SK-N-SH (cell line): Measurements from ENCODE around the gene MRPL49. TPM values are rescaled to one million over a fixed set of nuclear protein-coding genes. Genes with fewer than 3 reads are reported as not detected.

Source experiments
- CTCF ChIA-PET: fragments of 300-600, 350-600 bp; formaldehyde crosslinking; extraction: SDS; loops from one replicate; lab custom pipeline; 2021; lab: Yijun Ruan, JAX
- POLR2A ChIA-PET: fragments of 350-600 bp; sonication (Branson Sonifier 250); formaldehyde crosslinking; extraction: SDS; loops from one replicate; lab custom pipeline; 2020; ENCODE audit warnings: antibody characterized with exemption, inconsistent platforms; lab: Yijun Ruan, JAX
- DNase-seq: peaks from one replicate; pipeline ENCODE4 v3.0.0; 2012
- H2AFZ ChIP-seq: fragments of 200-600 bp; sonication (generic); 2 replicates; pipeline ENCODE4 v1.8.1; 2016; ENCODE audit warnings: antibody characterized with exemption, mild to moderate bottlenecking, low read depth
- H3F3A ChIP-seq: fragments of 200-600 bp; sonication (generic); replicated peaks from 2 replicates; pipeline ENCODE3; 2016; ENCODE audit warnings: antibody characterized with exemption, mild to moderate bottlenecking; ENCODE audit not compliant: insufficient read depth
- H3K27ac ChIP-seq, 2 experiments: fragments of 200-500 bp in 1 of 2; fragments of 200-600 bp in 1 of 2; sonication (Bioruptor generic) in 1 of 2; sonication (generic), shearing (Covaris generic) in 1 of 2; 2 replicates each; pipeline versions ENCODE4 v1.5.1 to v1.6.1; 2014 to 2016; ENCODE audit warnings: low read depth in 2 of 2, inconsistent platforms in 1 of 2, low read length in 1 of 2, mild to moderate bottlenecking in 1 of 2, mixed read lengths in 1 of 2
- H3K27me3 ChIP-seq: fragments of 200-600 bp; sonication (generic), shearing (Covaris generic); 2 replicates; pipeline ENCODE4 v1.6.1; 2016; ENCODE audit warnings: mixed run types; ENCODE audit not compliant: insufficient read depth
- H3K36me3 ChIP-seq, 2 experiments: fragments of 200-500 bp in 1 of 2; fragments of 200-600 bp in 1 of 2; sonication (Bioruptor generic) in 1 of 2; sonication (generic) in 1 of 2; replicated peaks in 1 of 2; 2 replicates each; pipeline versions ENCODE3 to v1.5.1; 2014 to 2016; ENCODE audit warnings: low read length in 1 of 2, mild to moderate bottlenecking in 1 of 2; ENCODE audit not compliant: insufficient read depth in 2 of 2, control insufficient read depth in 1 of 2
- H3K4me1 ChIP-seq, 2 experiments: fragments of 200-500 bp in 1 of 2; fragments of 200-600 bp in 1 of 2; sonication (Bioruptor generic) in 1 of 2; sonication (generic), shearing (Covaris generic) in 1 of 2; 2 replicates each; pipeline versions ENCODE4 v1.5.1 to v1.6.1; 2014 to 2016; ENCODE audit warnings: low read depth in 1 of 2, low read length in 1 of 2, mixed run types in 1 of 2; ENCODE audit not compliant: insufficient read depth in 2 of 2, control insufficient read depth in 1 of 2
- H3K4me2 ChIP-seq: fragments of 200-600 bp; sonication (generic), shearing (Covaris generic); 2 replicates; pipeline ENCODE4 v1.6.1; 2017; ENCODE audit warnings: mixed run types
- H3K4me3 ChIP-seq, 2 experiments: fragments of 200-500 bp in 1 of 2; fragments of 200-600 bp in 1 of 2; sonication (Bioruptor generic) in 1 of 2; sonication (generic), shearing (Covaris generic) in 1 of 2; 2 replicates each; pipeline versions ENCODE4 v1.5.1 to v1.8.1; 2014 to 2016; ENCODE audit warnings: low read depth in 2 of 2, inconsistent platforms in 1 of 2, low read length in 1 of 2, mild to moderate bottlenecking in 1 of 2, mixed read lengths in 1 of 2, moderate library complexity in 1 of 2
- H3K79me2 ChIP-seq: fragments of 200-600 bp; sonication (generic); 2 replicates; pipeline ENCODE4 v1.8.1; 2017; ENCODE audit warnings: mild to moderate bottlenecking; ENCODE audit not compliant: insufficient read depth
- H3K9ac ChIP-seq: fragments of 200-600 bp; sonication (generic); 2 replicates; pipeline ENCODE4 v1.6.1; 2017; ENCODE audit warnings: mixed run types
- H3K9me2 ChIP-seq: fragments of 200-600 bp; sonication (generic); 2 replicates; pipeline ENCODE4 v1.6.1; 2017; ENCODE audit warnings: mixed run types
- H3K9me3 ChIP-seq: fragments of 200-600 bp; sonication (generic); 2 replicates; pipeline ENCODE4 v1.6.1; 2017; ENCODE audit warnings: mixed run types, mild to moderate bottlenecking, moderate library complexity
- H4K20me1 ChIP-seq: fragments of 200-600 bp; sonication (generic); 2 replicates; pipeline ENCODE4 v1.6.1; 2017; ENCODE audit warnings: mild to moderate bottlenecking, mixed run types; ENCODE audit not compliant: insufficient read depth
- EZH2phosphoT487 ChIP-seq: fragments of 200-600 bp; sonication (generic); IDR thresholded peaks from 2 replicates; pipeline ENCODE4 v1.6.1; 2017; ENCODE audit warnings: low read depth, mixed run types, mild to moderate bottlenecking, antibody characterized with exemption, moderate library complexity, borderline replicate concordance
- FOSL2 ChIP-seq: IDR thresholded peaks from 2 replicates; pipeline ENCODE4 v1.4.0; 2012; ENCODE audit warnings: low read depth, mild to moderate bottlenecking, moderate library complexity, borderline replicate concordance
- FOXM1 ChIP-seq: IDR thresholded peaks from 2 replicates; pipeline ENCODE4 v1.4.0; 2012; ENCODE audit warnings: low read depth, mild to moderate bottlenecking
- GABPA ChIP-seq: IDR thresholded peaks from 2 replicates; pipeline ENCODE4 v1.4.0; 2012; ENCODE audit warnings: low read depth, mild to moderate bottlenecking
- IRF3 ChIP-seq: fragments of 150-350 bp; IDR thresholded peaks from 2 replicates; pipeline ENCODE4 v1.6.1; 2016; ENCODE audit warnings: mild to moderate bottlenecking, low read depth, low read length
- JUND ChIP-seq: IDR thresholded peaks from 2 replicates; pipeline ENCODE4 v1.4.0; 2012
- MEF2A ChIP-seq: IDR thresholded peaks from 2 replicates; pipeline ENCODE4 v1.4.0; 2012; ENCODE audit warnings: low read depth, borderline replicate concordance
- POLR2AphosphoS5 ChIP-seq: IDR thresholded peaks from 2 replicates; pipeline ENCODE4 v1.6.1; 2012; ENCODE audit warnings: low read depth, low read length
- RCOR1 ChIP-seq: fragments of 150-350 bp; IDR thresholded peaks from 2 replicates; pipeline ENCODE4 v1.6.1; 2017; ENCODE audit warnings: antibody characterized with exemption, low read length
- RXRA ChIP-seq: IDR thresholded peaks from 2 replicates; pipeline ENCODE4 v1.4.0; 2012; ENCODE audit warnings: low read depth, mild to moderate bottlenecking, borderline replicate concordance
- SIN3A ChIP-seq: IDR thresholded peaks from 2 replicates; pipeline ENCODE4 v1.6.1; 2012; ENCODE audit warnings: low read depth, mild to moderate bottlenecking, low read length, moderate library complexity, borderline replicate concordance
- SMC3 ChIP-seq: IDR thresholded peaks from 2 replicates; pipeline ENCODE4 v1.6.1; 2012; ENCODE audit warnings: low read depth, low read length, improper control_type of control experiment
- USF1 ChIP-seq: IDR thresholded peaks from 2 replicates; pipeline ENCODE4 v1.4.0; 2012; ENCODE audit warnings: low read depth, borderline replicate concordance
- YY1 ChIP-seq: IDR thresholded peaks from 2 replicates; pipeline ENCODE4 v1.4.0; 2012; ENCODE audit warnings: low read depth, mild to moderate bottlenecking
- WGBS: methylation state at CpG from one replicate; pipeline ENCODE4 v1.1.6; 2017; ENCODE audit warnings: low lambda C conversion rate; 5-methylcytosine and 5-hydroxymethylcytosine counted together
- polyA plus RNA-seq, 3 experiments: library from polyadenylated mRNA; depleted of rRNA; stranded (reverse); fragments of >200 nt; gene quantifications; 2 replicates each; pipeline ENCODE4 v1.2.3, GENCODE V29; 2012

MRPL49 gene
- polyA plus RNA-seq, 1 of the 3 experiments (the other 2 are of a cell fraction), result 56.7 TPM

GRCh38 chr11:65131895-65132237 lies 9.7 kb downstream of the MRPL49 start:
- no peak overlapping the region for H3K4me2 ChIP-seq
- H3K4me1 ChIP-seq, result peaks cover 0 to 28% of the 10 kb centered on the region in 2 experiments; a peak in 2 of 4 replicates
- no peak overlapping the region for H3K9ac ChIP-seq
- no peak overlapping the region for H3K27ac ChIP-seq
- 95% methylated on average over 5 of the region's 6 CpGs for WGBS
- H3K27me3 ChIP-seq, result no peaks in the 10 kb centered on the region
- H4K20me1 ChIP-seq, result no peaks in the 10 kb centered on the region; the same call in 1 of the 2 replicates
- no peak overlapping the region for H3K4me3 ChIP-seq
- TF ChIP-seq EZH2phosphoT487, result no peak
- no peak for TF ChIP-seq FOXM1
- TF ChIP-seq GABPA, result no peak
- H3F3A ChIP-seq, result peaks cover 9% of the 10 kb centered on the region
- POLR2A ChIA-PET, result interaction anchor here (1.1 to 1.4 kb wide), 2 partner anchors 10 to 14 kb away, joined by 3 to 8 read pairs; partner anchors contain the start of genes FAU, MRPL49 and ZNHIT2
- H3K9me2 ChIP-seq, result no peaks in the 10 kb centered on the region
- H2AFZ ChIP-seq, result no peak overlapping the region
- no peak for DNase-seq
- H3K9me3 ChIP-seq, result no peaks in the 10 kb centered on the region
- peaks cover 28% of the 10 kb centered on the region; the same call in 1 of the 2 replicates for H3K79me2 ChIP-seq
- peaks cover 19 to 54% of the 10 kb centered on the region in 2 experiments for H3K36me3 ChIP-seq
- CTCF ChIA-PET, result interaction anchor here (2.4 to 4.3 kb wide), 3 partner anchors 15 to 22 kb away, joined by 6 to 23 read pairs (median 22); partner anchors contain the start of genes TM7SF2 and ZNHIT2

GRCh38 chr11:65132238-65132987 lies 10.3 kb downstream of the MRPL49 start:
- no peak for TF ChIP-seq JUND
- Histone ChIP-seq H3K27ac (no peak overlapping the region), H3F3A (peaks cover 3% of the 10 kb centered on the region), H3K79me2 (peaks cover 28% of the 10 kb centered on the region; the same call in 1 of the 2 replicates), H3K4me1 (peaks cover 0 to 28% of the 10 kb centered on the region in 2 experiments; a peak in 2 of 4 replicates), H3K4me3 (peak overlapping the region in 1 of 2 experiments; percentile 96; a peak in 1 of 4 replicates), H3K27me3 (no peaks in the 10 kb centered on the region), H3K9ac (no peak overlapping the region; the same call in 1 of the 2 replicates), H3K36me3 (peaks cover 19 to 49% of the 10 kb centered on the region in 2 experiments), H4K20me1 (no peaks in the 10 kb centered on the region; the same call in 1 of the 2 replicates), H3K4me2 (peak overlapping the region; percentile 92), H3K9me2 (no peaks in the 10 kb centered on the region), H3K9me3 (no peaks in the 10 kb centered on the region), H2AFZ (no peak overlapping the region)
- CTCF ChIA-PET, result interaction anchor here (2.4 to 4.3 kb wide), 3 partner anchors 15 to 22 kb away, joined by 6 to 23 read pairs (median 22); partner anchors contain the start of genes TM7SF2 and ZNHIT2
- no peak for DNase-seq
- POLR2A ChIA-PET, result interaction anchor here (1.1 to 1.4 kb wide), 2 partner anchors 10 to 15 kb away, joined by 3 to 8 read pairs; partner anchors contain the start of genes FAU, MRPL49 and ZNHIT2
- WGBS, result 91% methylated on average over 9 of the region's 10 CpGs

- ChIA-PET POLR2A (interaction anchor here (0.5 to 2.9 kb wide), 2 partner anchors 11 to 59 kb away, joined by 3 to 20 read pairs; partner anchors contain the start of genes FAU and MRPL49), CTCF (interaction anchor here (0.6 to 2.7 kb wide), 7 partner anchors 11 to 205 kb away, joined by 3 to 23 read pairs (median 6); partner anchors contain the start of genes CAPN1, FAU, MRPL49 and POLA2)
- no peak overlapping the region for H2AFZ ChIP-seq
- no peaks in the 10 kb centered on the region for H3K9me2 ChIP-seq
- H3K4me1 ChIP-seq, result peaks cover 0 to 28% of the 10 kb centered on the region in 2 experiments; a peak in 2 of 4 replicates
- H3K9me3 ChIP-seq, result no peaks in the 10 kb centered on the region
- peak overlapping the region; percentile 95; the same call in 1 of the 2 replicates for H3K9ac ChIP-seq
- H3K79me2 ChIP-seq, result peaks cover 28% of the 10 kb centered on the region; the same call in 1 of the 2 replicates
- peak overlapping the region; percentile 92 for H3K4me2 ChIP-seq
- H3K36me3 ChIP-seq, result peaks cover 19 to 42% of the 10 kb centered on the region in 2 experiments
- H3K27ac ChIP-seq, result no peak overlapping the region; a peak in 1 of 4 replicates
- no peaks in the 10 kb centered on the region for H3K27me3 ChIP-seq
- peak; percentile 62 for DNase-seq
- H3F3A ChIP-seq, result no peaks in the 10 kb centered on the region
- WGBS, result 45% methylated on average over 14 of the region's 18 CpGs
- no peaks in the 10 kb centered on the region; the same call in 1 of the 2 replicates for H4K20me1 ChIP-seq
- peak overlapping the region; percentile 88 to 96 for H3K4me3 ChIP-seq
- TF ChIP-seq RCOR1 (no peak), MEF2A (no peak), USF1 (no peak), YY1 (no peak), POLR2AphosphoS5 (no peak), SMC3 (no peak), RXRA (no peak), FOSL2 (no peak), SIN3A (no peak), IRF3 (no peak)
Measured at GRCh38 chr11:65132988-65133700, 11.0 kb downstream of the MRPL49 start.
